SU-DHL-6 (cell line): ENCODE measurements around the gene OPHN1.

ENCODE experiments used
- H2AFZ ChIP-seq: fragments of 200-600 bp; sonication (generic); 2 replicates; pipeline ENCODE4 v1.6.1; 2014; ENCODE audit warnings: low read depth, mild to moderate bottlenecking, moderate library complexity, mixed read lengths, antibody characterized with exemption, low read length; ENCODE audit not compliant: severe bottlenecking
- H3F3A ChIP-seq: fragments of 200-600 bp; shearing (Covaris generic); 2 replicates; pipeline ENCODE4 v1.6.0; 2016; ENCODE audit warnings: antibody characterized with exemption, mild to moderate bottlenecking; ENCODE audit not compliant: insufficient read depth
- H3K27ac ChIP-seq: fragments of 200-600 bp; sonication (generic); 2 replicates; pipeline ENCODE4 v1.5.1; 2016; ENCODE audit warnings: low read depth, mild to moderate bottlenecking, low read length, moderate library complexity, mixed read lengths
- H3K27me3 ChIP-seq: fragments of 200-600 bp; sonication (generic), shearing (Covaris generic); 2 replicates; pipeline ENCODE4 v1.6.0; 2014; ENCODE audit warnings: mild to moderate bottlenecking, low read length
- H3K36me3 ChIP-seq: fragments of 200-600 bp; sonication (generic); 2 replicates; pipeline ENCODE4 v1.6.1; 2014; ENCODE audit warnings: mild to moderate bottlenecking, low read length, mixed read lengths
- H3K4me2 ChIP-seq: fragments of 300-600, 200-600 bp; shearing (Covaris generic), sonication (generic); 2 replicates; pipeline ENCODE4 v1.6.0; 2014; ENCODE audit warnings: low read length, low read depth, mild to moderate bottlenecking; ENCODE audit not compliant: poor library complexity, severe bottlenecking
- H3K4me3 ChIP-seq: fragments of 200-600 bp; sonication (generic); 2 replicates; pipeline ENCODE4 v1.5.1; 2014; ENCODE audit warnings: antibody characterized with exemption, low read length, mild to moderate bottlenecking, mixed read lengths; ENCODE audit not compliant: insufficient read depth, poor library complexity, severe bottlenecking
- H3K79me2 ChIP-seq: fragments of 200-600 bp; sonication (generic); 2 replicates; pipeline ENCODE4 v1.6.1; 2014; ENCODE audit warnings: mild to moderate bottlenecking, low read length, moderate library complexity; ENCODE audit not compliant: insufficient read depth
- H3K9ac ChIP-seq: fragments of 200-600 bp; sonication (generic); 2 replicates; pipeline ENCODE4 v1.7.0; 2014; ENCODE audit warnings: mild to moderate bottlenecking, low read length
- H3K9me2 ChIP-seq: fragments of 200-600 bp; sonication (generic); replicated peaks from 2 replicates; pipeline ENCODE4 v1.6.1; 2014; ENCODE audit warnings: low read length; ENCODE audit not compliant: insufficient read depth
- H3K9me3 ChIP-seq: fragments of 200-600 bp; sonication (generic); 2 replicates; pipeline ENCODE4 v1.6.1; 2014; ENCODE audit warnings: low read length, mixed read lengths; ENCODE audit not compliant: insufficient read depth
- H4K20me1 ChIP-seq: fragments of 200-600 bp; sonication (generic); 2 replicates; pipeline ENCODE4 v1.6.1; 2014; ENCODE audit warnings: low read depth, mild to moderate bottlenecking, antibody characterized with exemption, low read length, moderate library complexity, mixed read lengths
- EZH2phosphoT487 ChIP-seq: fragments of 200-600 bp; sonication (generic), shearing (Covaris generic); conservative IDR thresholded peaks from 2 replicates; pipeline ENCODE4 v1.6.1; 2018; ENCODE audit warnings: mild to moderate bottlenecking, antibody characterized with exemption, low read length, moderate library complexity, mixed read lengths
- TF ChIP-seq, protein P1 (sequence below): fragments of 200-600 bp; sonication (generic); IDR thresholded peaks from one replicate; pipeline ENCODE4 v1.5.1; 2017; ENCODE audit warnings: antibody characterized with exemption, mild to moderate bottlenecking, low read length, moderate library complexity; ENCODE audit not compliant: insufficient read depth, poor library complexity, severe bottlenecking

The OPHN1 gene

DNA sequence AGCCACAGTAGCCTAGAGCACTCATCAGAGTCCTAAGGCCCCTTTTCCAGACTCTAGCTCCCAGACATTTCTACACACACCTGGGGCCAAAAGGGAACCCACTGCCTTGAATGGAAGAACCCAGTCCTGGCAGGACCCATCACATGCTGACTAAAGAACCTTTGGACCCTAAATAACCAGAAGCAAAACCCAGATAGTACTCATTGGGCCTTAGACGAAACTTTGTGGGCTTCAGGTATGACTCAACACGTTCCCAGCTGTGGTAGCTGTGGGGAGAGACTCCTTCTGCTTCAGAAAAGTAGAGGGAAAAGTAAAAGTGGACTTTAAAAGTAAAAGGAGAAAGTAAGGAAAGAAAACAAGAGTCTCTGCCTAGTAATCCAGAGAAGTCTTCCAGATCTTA is 311.5 kb downstream of the OPHN1 start:
- H3K9ac ChIP-seq = no peak overlapping the region
- no peaks in the 10 kb centered on the region for H3K9me2 ChIP-seq
- H2AFZ ChIP-seq = no peak overlapping the region
- no peak for TF ChIP-seq EZH2phosphoT487
- TF ChIP-seq, protein P1, sequence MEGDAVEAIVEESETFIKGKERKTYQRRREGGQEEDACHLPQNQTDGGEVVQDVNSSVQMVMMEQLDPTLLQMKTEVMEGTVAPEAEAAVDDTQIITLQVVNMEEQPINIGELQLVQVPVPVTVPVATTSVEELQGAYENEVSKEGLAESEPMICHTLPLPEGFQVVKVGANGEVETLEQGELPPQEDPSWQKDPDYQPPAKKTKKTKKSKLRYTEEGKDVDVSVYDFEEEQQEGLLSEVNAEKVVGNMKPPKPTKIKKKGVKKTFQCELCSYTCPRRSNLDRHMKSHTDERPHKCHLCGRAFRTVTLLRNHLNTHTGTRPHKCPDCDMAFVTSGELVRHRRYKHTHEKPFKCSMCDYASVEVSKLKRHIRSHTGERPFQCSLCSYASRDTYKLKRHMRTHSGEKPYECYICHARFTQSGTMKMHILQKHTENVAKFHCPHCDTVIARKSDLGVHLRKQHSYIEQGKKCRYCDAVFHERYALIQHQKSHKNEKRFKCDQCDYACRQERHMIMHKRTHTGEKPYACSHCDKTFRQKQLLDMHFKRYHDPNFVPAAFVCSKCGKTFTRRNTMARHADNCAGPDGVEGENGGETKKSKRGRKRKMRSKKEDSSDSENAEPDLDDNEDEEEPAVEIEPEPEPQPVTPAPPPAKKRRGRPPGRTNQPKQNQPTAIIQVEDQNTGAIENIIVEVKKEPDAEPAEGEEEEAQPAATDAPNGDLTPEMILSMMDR = no peak
- no peaks in the 10 kb centered on the region for H3F3A ChIP-seq
- no peaks in the 10 kb centered on the region for H3K79me2 ChIP-seq
- no peaks in the 10 kb centered on the region for H3K27me3 ChIP-seq
- H3K9me3 ChIP-seq = no peaks in the 10 kb centered on the region
- no peak overlapping the region for H3K4me2 ChIP-seq
- no peaks in the 10 kb centered on the region for H4K20me1 ChIP-seq
- H3K4me3 ChIP-seq = no peak overlapping the region
- H3K36me3 ChIP-seq = no peaks in the 10 kb centered on the region
- no peak overlapping the region for H3K27ac ChIP-seq

- no peaks in the 10 kb centered on the region for H3K36me3 ChIP-seq
- no peak overlapping the region for H3K9ac ChIP-seq
- H3K79me2 ChIP-seq = no peaks in the 10 kb centered on the region
- no peak overlapping the region for H2AFZ ChIP-seq
- H3K27ac ChIP-seq = no peak overlapping the region
- no peak overlapping the region for H3K4me2 ChIP-seq
- no peaks in the 10 kb centered on the region for H3K9me3 ChIP-seq
- H3F3A ChIP-seq = no peaks in the 10 kb centered on the region
- H3K27me3 ChIP-seq = no peaks in the 10 kb centered on the region
- TF ChIP-seq, protein P1 = no peak
- TF ChIP-seq EZH2phosphoT487 = no peak
- H4K20me1 ChIP-seq = no peaks in the 10 kb centered on the region
- no peaks in the 10 kb centered on the region for H3K9me2 ChIP-seq
- no peak overlapping the region for H3K4me3 ChIP-seq
Measured at GRCh38 chrX:68121371-68121770, 311.9 kb downstream of the OPHN1 start.

DNA sequence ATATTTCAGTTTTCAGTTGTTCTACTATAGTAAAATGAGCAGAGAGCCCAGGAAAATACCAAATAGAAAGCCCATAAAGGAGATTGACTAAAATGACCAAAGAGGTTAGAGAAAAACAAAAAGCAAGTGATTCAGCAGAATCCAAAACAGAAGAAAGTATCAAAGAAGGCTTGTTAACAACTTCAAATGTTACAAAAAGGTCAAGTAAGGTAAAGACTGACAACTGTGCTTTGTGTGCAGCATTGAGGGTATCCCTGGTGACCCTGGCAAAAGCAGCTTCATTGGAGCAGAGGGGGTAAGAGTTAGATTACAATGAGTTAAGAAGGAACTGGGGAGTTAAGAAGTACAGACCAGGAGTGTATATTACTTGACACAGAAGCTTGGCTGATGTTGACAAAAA is 317.9 kb downstream of the OPHN1 start:
- Histone ChIP-seq H3F3A (no peaks in the 10 kb centered on the region), H3K27me3 (no peaks in the 10 kb centered on the region), H3K4me2 (no peak overlapping the region), H3K79me2 (no peaks in the 10 kb centered on the region), H3K4me3 (no peak overlapping the region), H3K36me3 (no peaks in the 10 kb centered on the region), H3K9ac (no peak overlapping the region), H3K9me2 (no peaks in the 10 kb centered on the region), H4K20me1 (no peaks in the 10 kb centered on the region), H3K27ac (no peak overlapping the region), H2AFZ (no peak overlapping the region), H3K9me3 (no peaks in the 10 kb centered on the region)
- TF ChIP-seq, protein P1 = no peak
- no peak for TF ChIP-seq EZH2phosphoT487
